SU-DHL-6 (cell line): ENCODE results near the gene CYP39A1.

Source experiments
- H2AFZ ChIP-seq: fragments of 200-600 bp; sonication (generic); 2 replicates; pipeline ENCODE4 v1.6.1; 2014; ENCODE audit warnings: low read depth, mild to moderate bottlenecking, moderate library complexity, mixed read lengths, antibody characterized with exemption, low read length; ENCODE audit not compliant: severe bottlenecking
- H3F3A ChIP-seq: fragments of 200-600 bp; shearing (Covaris generic); 2 replicates; pipeline ENCODE4 v1.6.0; 2016; ENCODE audit warnings: antibody characterized with exemption, mild to moderate bottlenecking; ENCODE audit not compliant: insufficient read depth
- H3K27ac ChIP-seq: fragments of 200-600 bp; sonication (generic); 2 replicates; pipeline ENCODE4 v1.5.1; 2016; ENCODE audit warnings: low read depth, mild to moderate bottlenecking, low read length, moderate library complexity, mixed read lengths
- H3K27me3 ChIP-seq: fragments of 200-600 bp; sonication (generic), shearing (Covaris generic); 2 replicates; pipeline ENCODE4 v1.6.0; 2014; ENCODE audit warnings: mild to moderate bottlenecking, low read length
- H3K36me3 ChIP-seq: fragments of 200-600 bp; sonication (generic); 2 replicates; pipeline ENCODE4 v1.6.1; 2014; ENCODE audit warnings: mild to moderate bottlenecking, low read length, mixed read lengths
- H3K4me2 ChIP-seq: fragments of 300-600, 200-600 bp; shearing (Covaris generic), sonication (generic); 2 replicates; pipeline ENCODE4 v1.6.0; 2014; ENCODE audit warnings: low read length, low read depth, mild to moderate bottlenecking; ENCODE audit not compliant: poor library complexity, severe bottlenecking
- H3K4me3 ChIP-seq: fragments of 200-600 bp; sonication (generic); 2 replicates; pipeline ENCODE4 v1.5.1; 2014; ENCODE audit warnings: antibody characterized with exemption, low read length, mild to moderate bottlenecking, mixed read lengths; ENCODE audit not compliant: insufficient read depth, poor library complexity, severe bottlenecking
- H3K79me2 ChIP-seq: fragments of 200-600 bp; sonication (generic); 2 replicates; pipeline ENCODE4 v1.6.1; 2014; ENCODE audit warnings: mild to moderate bottlenecking, low read length, moderate library complexity; ENCODE audit not compliant: insufficient read depth
- H3K9ac ChIP-seq: fragments of 200-600 bp; sonication (generic); 2 replicates; pipeline ENCODE4 v1.7.0; 2014; ENCODE audit warnings: mild to moderate bottlenecking, low read length
- H3K9me2 ChIP-seq: fragments of 200-600 bp; sonication (generic); replicated peaks from 2 replicates; pipeline ENCODE4 v1.6.1; 2014; ENCODE audit warnings: low read length; ENCODE audit not compliant: insufficient read depth
- H3K9me3 ChIP-seq: fragments of 200-600 bp; sonication (generic); 2 replicates; pipeline ENCODE4 v1.6.1; 2014; ENCODE audit warnings: low read length, mixed read lengths; ENCODE audit not compliant: insufficient read depth
- H4K20me1 ChIP-seq: fragments of 200-600 bp; sonication (generic); 2 replicates; pipeline ENCODE4 v1.6.1; 2014; ENCODE audit warnings: low read depth, mild to moderate bottlenecking, antibody characterized with exemption, low read length, moderate library complexity, mixed read lengths
- EZH2phosphoT487 ChIP-seq: fragments of 200-600 bp; sonication (generic), shearing (Covaris generic); conservative IDR thresholded peaks from 2 replicates; pipeline ENCODE4 v1.6.1; 2018; ENCODE audit warnings: mild to moderate bottlenecking, antibody characterized with exemption, low read length, moderate library complexity, mixed read lengths
- TF ChIP-seq, protein P1 (sequence below): fragments of 200-600 bp; sonication (generic); IDR thresholded peaks from one replicate; pipeline ENCODE4 v1.5.1; 2017; ENCODE audit warnings: antibody characterized with exemption, mild to moderate bottlenecking, low read length, moderate library complexity; ENCODE audit not compliant: insufficient read depth, poor library complexity, severe bottlenecking

The CYP39A1 gene

GRCh38 chr6:46626976-46627375 lies 25.6 kb downstream of the CYP39A1 start:
- TF ChIP-seq, protein P1, sequence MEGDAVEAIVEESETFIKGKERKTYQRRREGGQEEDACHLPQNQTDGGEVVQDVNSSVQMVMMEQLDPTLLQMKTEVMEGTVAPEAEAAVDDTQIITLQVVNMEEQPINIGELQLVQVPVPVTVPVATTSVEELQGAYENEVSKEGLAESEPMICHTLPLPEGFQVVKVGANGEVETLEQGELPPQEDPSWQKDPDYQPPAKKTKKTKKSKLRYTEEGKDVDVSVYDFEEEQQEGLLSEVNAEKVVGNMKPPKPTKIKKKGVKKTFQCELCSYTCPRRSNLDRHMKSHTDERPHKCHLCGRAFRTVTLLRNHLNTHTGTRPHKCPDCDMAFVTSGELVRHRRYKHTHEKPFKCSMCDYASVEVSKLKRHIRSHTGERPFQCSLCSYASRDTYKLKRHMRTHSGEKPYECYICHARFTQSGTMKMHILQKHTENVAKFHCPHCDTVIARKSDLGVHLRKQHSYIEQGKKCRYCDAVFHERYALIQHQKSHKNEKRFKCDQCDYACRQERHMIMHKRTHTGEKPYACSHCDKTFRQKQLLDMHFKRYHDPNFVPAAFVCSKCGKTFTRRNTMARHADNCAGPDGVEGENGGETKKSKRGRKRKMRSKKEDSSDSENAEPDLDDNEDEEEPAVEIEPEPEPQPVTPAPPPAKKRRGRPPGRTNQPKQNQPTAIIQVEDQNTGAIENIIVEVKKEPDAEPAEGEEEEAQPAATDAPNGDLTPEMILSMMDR, result no peak
- TF ChIP-seq EZH2phosphoT487, result no peak
- Histone ChIP-seq H3K9me3 (no peaks in the 10 kb centered on the region), H3K9ac (peak overlapping the region; percentile 53), H4K20me1 (no peaks in the 10 kb centered on the region), H3K27ac (peak overlapping the region; percentile 96), H3F3A (peaks cover 49% of the 10 kb centered on the region), H2AFZ (peak overlapping the region; percentile 62), H3K79me2 (peaks cover 9% of the 10 kb centered on the region; the same call in 1 of the 2 replicates), H3K36me3 (peaks cover 58% of the 10 kb centered on the region), H3K4me2 (peak overlapping the region; percentile 98), H3K4me3 (peak overlapping the region; percentile 44), H3K27me3 (no peaks in the 10 kb centered on the region), H3K9me2 (no peaks in the 10 kb centered on the region)

DNA sequence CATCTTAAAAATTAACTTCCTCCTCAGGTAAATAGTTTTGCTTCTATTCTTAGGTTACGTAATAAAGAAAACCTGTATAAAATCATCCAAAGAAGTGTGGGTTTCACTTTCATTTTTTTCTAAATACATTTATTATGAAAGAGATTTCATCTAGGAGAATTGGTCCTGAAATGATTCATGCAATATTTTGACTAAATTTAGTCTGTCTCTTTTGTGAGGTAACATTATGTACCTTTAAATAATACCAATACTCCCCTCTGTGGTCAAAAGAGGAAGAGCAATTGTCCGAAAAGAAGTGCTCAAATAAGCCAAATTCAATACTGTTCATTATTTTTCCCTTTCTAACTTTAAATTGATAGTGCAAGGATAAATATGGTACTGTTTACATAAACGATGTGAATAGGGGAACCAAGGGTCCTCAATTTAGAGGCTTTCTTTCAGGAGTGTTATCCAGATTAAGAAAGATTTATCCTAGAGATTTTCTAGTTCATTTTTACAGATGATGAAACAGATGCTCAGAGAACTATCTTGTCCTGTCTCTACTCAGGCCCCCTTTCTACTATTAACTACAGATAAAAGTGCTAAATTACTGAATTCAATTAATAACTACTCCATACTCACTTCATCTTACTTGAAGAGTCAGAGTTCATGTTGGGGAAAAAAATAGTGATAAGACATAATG lies 26.2 kb downstream of the CYP39A1 start:
- peaks cover 9% of the 10 kb centered on the region; the same call in 1 of the 2 replicates for H3K79me2 ChIP-seq
- no peaks in the 10 kb centered on the region for H4K20me1 ChIP-seq
- TF ChIP-seq EZH2phosphoT487, result no peak
- TF ChIP-seq, protein P1, result peak; percentile 73
- peak overlapping the region; percentile 62 for H2AFZ ChIP-seq
- no peaks in the 10 kb centered on the region for H3K27me3 ChIP-seq
- H3K36me3 ChIP-seq, result peaks cover 62% of the 10 kb centered on the region
- H3K9me3 ChIP-seq, result no peaks in the 10 kb centered on the region
- peaks cover 43% of the 10 kb centered on the region for H3F3A ChIP-seq
- peak overlapping the region; percentile 44 for H3K4me3 ChIP-seq
- H3K4me2 ChIP-seq, result peak overlapping the region; percentile 98
- peak overlapping the region; percentile 96 for H3K27ac ChIP-seq
- H3K9ac ChIP-seq, result peak overlapping the region; percentile 53
- H3K9me2 ChIP-seq, result no peaks in the 10 kb centered on the region

GRCh38 chr6:46618726-46619125 lies 33.9 kb downstream of the CYP39A1 start:
- H3K27me3 ChIP-seq, result no peaks in the 10 kb centered on the region
- peaks cover 77% of the 10 kb centered on the region for H3K36me3 ChIP-seq
- H2AFZ ChIP-seq, result no peak overlapping the region
- H3K79me2 ChIP-seq, result no peaks in the 10 kb centered on the region
- H3F3A ChIP-seq, result no peaks in the 10 kb centered on the region; the same call in 1 of the 2 replicates
- H3K9me2 ChIP-seq, result no peaks in the 10 kb centered on the region
- no peak overlapping the region for H3K9ac ChIP-seq
- no peaks in the 10 kb centered on the region for H4K20me1 ChIP-seq
- no peak overlapping the region for H3K27ac ChIP-seq
- no peaks in the 10 kb centered on the region for H3K9me3 ChIP-seq
- H3K4me3 ChIP-seq, result no peak overlapping the region
- TF ChIP-seq, protein P1, result no peak
- no peak for TF ChIP-seq EZH2phosphoT487
- no peak overlapping the region for H3K4me2 ChIP-seq
